Body of pancreas (tissue), 4 donors: ENCODE data around the gene PIGU. TPM values are rescaled to one million over a fixed set of nuclear protein-coding genes. Genes with fewer than 3 reads are reported as not detected.
A peak's percentile ranks its signal among the peaks of the same experiment; 100 is the strongest.

Experiments
- ATAC-seq: fragments of 150-250 bp; one replicate; pipeline ENCODE4 v1.9.1; 2016
- DNase-seq, 4 donors: peaks; one replicate each; pipeline ENCODE4 v3.0.0-alpha.2; 2019
- H3K27ac ChIP-seq, 4 donors: fragments of 200-600 bp; sonication (generic); 1 replicate in 3 of 4; 2 replicates in 1 of 4; pipeline versions ENCODE4 v1.5.1 to v1.6.1; 2016 to 2019; ENCODE audit warnings: mild to moderate bottlenecking in 1 of 4, mixed read lengths in 1 of 4, moderate library complexity in 1 of 4
- H3K27me3 ChIP-seq, 2 donors: fragments of 200-600 bp; sonication (generic); one replicate each; pipeline ENCODE4 v1.6.0; 2016; ENCODE audit warnings: mild to moderate bottlenecking in 1 of 2
- H3K36me3 ChIP-seq, 2 donors: fragments of 200-600 bp; sonication (generic); replicated peaks in 1 of 2; 2 replicates each; pipeline ENCODE4 v1.5.1; 2016; ENCODE audit warnings: low read depth in 2 of 2; ENCODE audit not compliant: insufficient read depth in 1 of 2
- H3K4me1 ChIP-seq: fragments of 200-600 bp; sonication (generic); one replicate; pipeline ENCODE4 v1.6.0; 2016
- H3K4me3 ChIP-seq, 2 donors: fragments of 200-600 bp; sonication (generic); 1 replicate in 1 of 2; 2 replicates in 1 of 2; pipeline ENCODE4 v1.5.1; 2016 to 2019
- H3K9me3 ChIP-seq, 3 donors: fragments of 200-600 bp; sonication (generic); 1 replicate in 2 of 3; 2 replicates in 1 of 3; pipeline ENCODE4 v1.5.1; 2016
- CTCF ChIP-seq, 7 experiments: fragments of 450-650 bp in 4 of 7; fragments of 200-600 bp in 3 of 7; sonication (generic) in 3 of 7; IDR thresholded peaks; one replicate each; pipeline ENCODE4 v1.5.1; 2016 to 2019; ENCODE audit warnings: antibody characterized with exemption in 7 of 7
- POLR2A ChIP-seq, 3 donors: fragments of 450-650 bp; IDR thresholded peaks; one replicate each; pipeline ENCODE4 v1.6.1; 2016; ENCODE audit warnings: antibody characterized with exemption in 3 of 3, mild to moderate bottlenecking in 2 of 3
- WGBS, 2 donors: methylation state at CpG; one replicate each; pipeline ENCODE4 v1.1.5; 2017; 5-methylcytosine and 5-hydroxymethylcytosine counted together
- intact Hi-C: fragments of 100-400 bp; cut with DNase I; formaldehyde crosslinking; loops from one replicate; pipeline ENCODE4 v1.15.1; 2023
- total RNA-seq, 2 donors: library from RNA; depleted of rRNA; stranded (reverse); fragments of >200 nt; gene quantifications; one replicate each; pipeline ENCODE4 v1.1.0, GENCODE V29; 2016

PIGU gene
- total RNA-seq, 2 donors from 2014 or later = 4.4 to 14.8 TPM

- intact Hi-C loops = no loop called here
- ATAC-seq = no peak
Measured at GRCh38 chr20:34570859-34571306, 106.0 kb downstream of the PIGU start.

GRCh38 chr20:34569598-34569997 lies 107.3 kb downstream of the PIGU start:
- 89 to 100% methylated on average over 2 of the region's 2 CpGs for WGBS, 2 donors
- Histone ChIP-seq H3K9me3 (no peaks in the 10 kb centered on the region), H3K27ac (no peak overlapping the region), H3K27me3 (no peaks in the 10 kb centered on the region), H3K4me1 (no peaks in the 10 kb centered on the region), H3K36me3 (no peaks in the 10 kb centered on the region), H3K4me3 (no peak overlapping the region)
- DNase-seq = no peak
- intact Hi-C loops = no loop called here
- ATAC-seq = no peak
- no peak for TF ChIP-seq CTCF (IDR thresholded peaks at IDR 0.05)
- TF ChIP-seq POLR2A (IDR thresholded peaks at IDR 0.05) = no peak

More at GRCh38 chr20:34570859-34571306, 106.0 kb downstream of the PIGU start:
- Histone ChIP-seq H3K4me3 (no peak overlapping the region), H3K36me3 (no peaks in the 10 kb centered on the region), H3K27ac (no peak overlapping the region), H3K27me3 (no peaks in the 10 kb centered on the region), H3K9me3 (no peaks in the 10 kb centered on the region), H3K4me1 (no peaks in the 10 kb centered on the region)
- WGBS, 2 donors = 59 to 63% methylated on average over 3 of the region's 3 CpGs
- no peak for DNase-seq
- TF ChIP-seq CTCF (IDR thresholded peaks at IDR 0.05) (no peak), POLR2A (IDR thresholded peaks at IDR 0.05) (no peak)

GRCh38 chr20:34567892-34568865 lies 108.7 kb downstream of the PIGU start:
- ATAC-seq (no peak), DNase-seq (no peak)
- no peak for TF ChIP-seq POLR2A (IDR thresholded peaks at IDR 0.05)
- no peak for TF ChIP-seq CTCF (IDR thresholded peaks at IDR 0.05)
- WGBS, 2 donors = 89 to 92% methylated on average over 14 to 15 of the region's 15 CpGs
- no peaks in the 10 kb centered on the region for H3K27me3 ChIP-seq
- H3K36me3 ChIP-seq = no peaks in the 10 kb centered on the region
- no peaks in the 10 kb centered on the region for H3K4me1 ChIP-seq
- intact Hi-C loops = no loop called here
- H3K4me3 ChIP-seq = no peak overlapping the region
- H3K27ac ChIP-seq = no peak overlapping the region
- H3K9me3 ChIP-seq = no peaks in the 10 kb centered on the region

- intact Hi-C loops = no loop called here
- H3K9me3 ChIP-seq = no peaks in the 10 kb centered on the region
- no peaks in the 10 kb centered on the region for H3K36me3 ChIP-seq
- H3K27ac ChIP-seq = no peak overlapping the region
- ATAC-seq (no peak), DNase-seq (peak in 3 of 4 donors; percentile 37 to 55 (median 42))
- H3K27me3 ChIP-seq = no peaks in the 10 kb centered on the region
- TF ChIP-seq POLR2A (IDR thresholded peaks at IDR 0.05) (no peak), CTCF (IDR thresholded peaks at IDR 0.05) (no peak)
- H3K4me3 ChIP-seq = no peak overlapping the region
- no peaks in the 10 kb centered on the region for H3K4me1 ChIP-seq
- 85 to 96% methylated on average over 7 to 9 of the region's 9 CpGs for WGBS, 2 donors
Measured at GRCh38 chr20:34566978-34567891, 109.7 kb downstream of the PIGU start.
